Activated naive CD4-positive, alpha-beta T cell treated with anti-CD3 and anti-CD28 coated beads for 36 hours (primary cell): Measurements from ENCODE around the gene TBC1D3C. TPM values are rescaled to one million over a fixed set of nuclear protein-coding genes. Genes with fewer than 3 reads are reported as not detected.
A peak's percentile ranks its signal among the peaks of the same experiment; 100 is the strongest.
"Not testable (repeated sequence)": the region's sequence is repeated elsewhere in the genome, so short reads cannot be mapped to it uniquely, and the experiment has no call there.

Experiments used
- CTCF ChIA-PET: fragments of 350-600 bp; sonication (Branson Sonifier 250); formaldehyde crosslinking; loops from one replicate; lab custom pipeline; 2021; ENCODE audit warnings: antibody characterized with exemption; lab: Charles Lee
- DNase-seq: peaks from one replicate; pipeline ENCODE4 v3.0.0-alpha.2; 2020
- H3K27ac Mint-ChIP-seq: one replicate; pipeline ENCODE4 v1.8.0; 2021; ENCODE audit warnings: mild to moderate bottlenecking, mixed read lengths
- H3K27me3 Mint-ChIP-seq: one replicate; pipeline ENCODE4 v1.8.0; 2021; ENCODE audit warnings: low read depth, mixed read lengths
- H3K36me3 Mint-ChIP-seq: one replicate; pipeline ENCODE4 v1.8.0; 2021; ENCODE audit warnings: low read depth, mixed read lengths
- H3K4me1 Mint-ChIP-seq: one replicate; pipeline ENCODE4 v1.8.0; 2021; ENCODE audit warnings: low read depth, mixed read lengths
- H3K4me3 Mint-ChIP-seq: one replicate; pipeline ENCODE4 v1.8.0; 2021; ENCODE audit warnings: mild to moderate bottlenecking, moderate library complexity, mixed read lengths
- H3K9me3 Mint-ChIP-seq: one replicate; pipeline ENCODE4 v1.8.0; 2021; ENCODE audit warnings: mixed read lengths
- intact Hi-C: fragments of 100-400 bp; cut with micrococcal nuclease; formaldehyde crosslinking; loops from one replicate; pipeline ENCODE4 v1.15.1; 2023
- total RNA-seq, 2 experiments: library from RNA; stranded (reverse); gene quantifications; one replicate each; pipeline ENCODE4 v1.2.3, GENCODE V29; 2021

Gene TBC1D3C
- total RNA-seq: not detected

GRCh38 chr17:38068534-38068933 is at the start of gene TBC1D3C:
TSS of gene TBC1D3C (minus strand) at chr17:38068634. CDS start at chr17:38067066, 1,568 bp downstream.
- H3K4me1 Mint-ChIP-seq, H3K4me3 Mint-ChIP-seq, DNase-seq, H3K27ac Mint-ChIP-seq, H3K36me3 Mint-ChIP-seq, H3K9me3 Mint-ChIP-seq, H3K27me3 Mint-ChIP-seq, intact Hi-C loops, CTCF ChIA-PET: not testable (repeated sequence)

GRCh38 chr17:38099262-38099661 is 30.8 kb upstream of the TBC1D3C start:
- CTCF ChIA-PET, H3K4me1 Mint-ChIP-seq, DNase-seq, H3K9me3 Mint-ChIP-seq, H3K4me3 Mint-ChIP-seq, H3K27me3 Mint-ChIP-seq, H3K36me3 Mint-ChIP-seq, intact Hi-C loops, H3K27ac Mint-ChIP-seq: not testable (repeated sequence)

GRCh38 chr17:38094059-38094694 is 25.7 kb upstream of the TBC1D3C start:
- H3K36me3 Mint-ChIP-seq, H3K9me3 Mint-ChIP-seq, H3K4me3 Mint-ChIP-seq, H3K27me3 Mint-ChIP-seq, CTCF ChIA-PET, H3K4me1 Mint-ChIP-seq, H3K27ac Mint-ChIP-seq, intact Hi-C loops, DNase-seq: not testable (repeated sequence)

GRCh38 chr17:38088120-38088519 is 19.7 kb upstream of the TBC1D3C start:
- CTCF ChIA-PET, H3K4me1 Mint-ChIP-seq, H3K9me3 Mint-ChIP-seq, H3K36me3 Mint-ChIP-seq, H3K27me3 Mint-ChIP-seq, H3K4me3 Mint-ChIP-seq, H3K27ac Mint-ChIP-seq, intact Hi-C loops: not testable (repeated sequence)
- DNase-seq: peak; percentile 0

- H3K9me3 Mint-ChIP-seq, H3K36me3 Mint-ChIP-seq, intact Hi-C loops, DNase-seq, H3K27me3 Mint-ChIP-seq, H3K4me1 Mint-ChIP-seq, H3K4me3 Mint-ChIP-seq, CTCF ChIA-PET, H3K27ac Mint-ChIP-seq: not testable (repeated sequence)
Observed at GRCh38 chr17:38087344-38087743, 18.9 kb upstream of the TBC1D3C start.

Other genes starting within 250 kb of the TBC1D3C start
- not detected for gene TBC1D3K, start 144.2 kb downstream of the TBC1D3C start, total RNA-seq
- 1 to 10 TPM; 7.1 TPM for gene TBC1D3L, start 79.6 kb downstream of the TBC1D3C start, total RNA-seq
- under 1 TPM; 0.20 to 0.26 TPM for gene TBC1D3D, start 64.7 kb downstream of the TBC1D3C start, total RNA-seq
- gene TBC1D3E, start 59.3 kb upstream of the TBC1D3C start, total RNA-seq: not detected
- not detected for gene TBC1D3, start 123.9 kb upstream of the TBC1D3C start, total RNA-seq
- 10 to 100 TPM; 55.5 to 60.8 TPM for gene MRPL45, start 228.5 kb upstream of the TBC1D3C start, total RNA-seq